ENCODE results near the gene RAB11FIP3.

RAB11FIP3 gene

DNA sequence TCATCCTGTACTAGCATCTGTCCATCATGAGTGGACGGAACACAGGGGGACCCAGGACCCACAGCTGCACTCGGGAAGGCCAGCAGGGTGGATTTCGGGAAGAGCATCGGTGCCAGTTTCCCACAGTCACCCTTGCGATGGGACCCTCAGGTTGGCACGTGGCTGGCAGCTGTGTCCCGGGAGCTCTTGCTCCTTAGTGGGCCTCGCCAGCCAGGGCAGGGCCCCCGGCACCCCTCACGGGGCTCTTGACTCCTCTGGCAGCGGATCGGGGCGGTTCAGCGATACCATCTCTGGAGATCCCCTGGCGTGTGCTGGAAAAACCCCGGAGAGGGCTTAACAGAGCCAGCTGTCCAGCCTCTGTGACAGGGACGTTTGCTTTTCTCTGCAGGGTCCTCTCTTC is 111.3 kb downstream of the RAB11FIP3 start:
- Histone ChIP-seq H3K4me2 (ENCODE audit: low read length) (no peak overlapping the region), H3K4me3 (ENCODE audit: low read length) (no peak overlapping the region), H3K9ac (ENCODE audit: low read depth, low read length) (no peak overlapping the region), H3K4me1 (ENCODE audit: control insufficient read depth, insufficient read depth, low read length) (peaks cover 58% of the 10 kb centered on the region), H3K27me3 (ENCODE audit: control insufficient read depth, insufficient read depth, low read length) (no peaks in the 10 kb centered on the region), H3K9me3 (replicated peaks; ENCODE audit: low read length) (no peaks in the 10 kb centered on the region), H3K36me3 (ENCODE audit: insufficient read depth, low read length) (peaks cover 21% of the 10 kb centered on the region)

DNA sequence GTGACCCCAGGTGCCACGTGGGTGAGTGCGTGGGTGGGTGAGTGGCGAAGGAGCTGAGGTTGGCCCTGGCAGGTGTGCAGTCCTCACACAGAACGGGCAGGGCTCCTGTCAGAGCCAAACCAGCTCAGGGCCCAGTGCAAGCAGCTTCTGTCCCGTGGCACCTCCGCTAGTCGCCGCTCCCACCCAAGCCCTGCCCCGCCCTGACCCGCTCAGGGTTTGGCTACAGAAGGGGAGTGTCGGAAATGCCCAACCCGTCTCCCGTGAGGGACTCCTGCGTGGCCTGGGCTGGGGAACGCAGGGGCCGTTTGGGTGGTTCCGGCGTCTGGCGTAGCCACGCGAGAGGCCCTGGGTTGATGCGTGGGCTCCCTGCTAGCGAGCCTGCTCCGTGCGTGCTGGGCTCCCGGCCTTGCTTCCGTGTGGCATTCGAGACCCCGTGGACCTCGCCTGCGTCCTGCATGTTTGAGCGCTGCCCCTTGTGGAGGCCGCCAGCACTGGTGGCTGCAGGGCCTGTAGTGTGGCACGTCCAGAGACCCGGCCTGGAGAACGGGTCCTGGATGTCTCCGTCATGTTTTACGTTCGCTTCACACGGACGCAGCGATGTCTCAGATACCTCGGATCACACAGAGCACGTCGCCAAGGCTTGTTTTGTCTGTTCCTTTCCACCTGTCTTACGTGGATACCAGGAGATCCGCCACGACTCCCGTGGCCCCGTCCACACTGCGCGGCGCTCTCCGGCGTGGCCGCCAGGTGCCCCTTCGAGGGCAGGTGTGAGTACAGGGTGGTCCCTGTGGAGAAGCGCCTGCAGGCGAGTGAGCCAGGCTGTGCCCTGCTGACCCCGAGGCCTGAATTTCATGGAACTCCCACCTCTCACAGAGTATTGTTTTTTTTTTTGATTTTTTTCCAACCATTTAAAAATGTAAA is 112.2 kb downstream of the RAB11FIP3 start:
- no peaks in the 10 kb centered on the region for H3K27me3 ChIP-seq (ENCODE audit: control insufficient read depth, insufficient read depth, low read length)
- H3K4me3 ChIP-seq (ENCODE audit: low read length), result no peak overlapping the region
- no peaks in the 10 kb centered on the region for H3K9me3 ChIP-seq (replicated peaks; ENCODE audit: low read length)
- H3K4me1 ChIP-seq (ENCODE audit: control insufficient read depth, insufficient read depth, low read length), result peaks cover 52% of the 10 kb centered on the region
- no peak overlapping the region for H3K4me2 ChIP-seq (ENCODE audit: low read length)
- no peak overlapping the region for H3K9ac ChIP-seq (ENCODE audit: low read depth, low read length)
- H3K36me3 ChIP-seq (ENCODE audit: insufficient read depth, low read length), result peaks cover 21% of the 10 kb centered on the region

DNA sequence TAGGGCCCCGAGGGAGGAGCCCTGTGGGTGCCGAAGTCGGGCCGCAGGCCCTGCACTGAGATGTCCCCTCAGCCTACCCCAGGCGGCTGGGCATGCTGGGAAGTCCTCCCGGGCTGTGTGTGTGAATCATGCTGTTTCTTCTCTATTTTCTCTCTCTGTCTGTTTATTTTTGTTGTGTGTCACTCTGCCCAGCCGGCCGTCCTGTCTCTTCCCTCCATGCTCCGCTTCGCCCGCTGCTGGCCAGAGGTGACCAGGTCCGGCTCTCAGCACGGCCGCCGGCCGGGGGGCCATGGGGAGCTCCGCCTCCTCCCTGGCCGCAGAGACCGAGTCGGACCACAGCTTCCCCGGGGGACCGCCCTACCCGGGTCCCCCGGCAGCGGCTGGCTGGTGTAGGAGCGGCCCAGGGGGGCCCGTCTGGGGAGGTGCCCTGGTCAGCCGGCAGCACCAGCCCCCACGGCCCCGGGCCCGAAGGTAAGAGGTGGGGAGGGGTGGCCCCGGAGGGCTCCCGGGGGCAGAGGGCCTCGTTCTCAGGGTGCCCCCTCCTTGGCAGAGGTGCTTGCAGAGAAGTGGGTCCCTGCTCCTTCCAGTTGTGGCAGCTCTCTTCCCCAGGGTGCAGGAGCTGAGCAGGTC is 114.6 kb downstream of the RAB11FIP3 start:
- H3K27me3 ChIP-seq (ENCODE audit: control insufficient read depth, insufficient read depth, low read length), result no peaks in the 10 kb centered on the region
- H3K4me3 ChIP-seq (ENCODE audit: low read length), result no peak overlapping the region
- H3K9ac ChIP-seq (ENCODE audit: low read depth, low read length), result peak overlapping the region; percentile 32
- peaks cover 21% of the 10 kb centered on the region for H3K36me3 ChIP-seq (ENCODE audit: insufficient read depth, low read length)
- no peaks in the 10 kb centered on the region for H3K9me3 ChIP-seq (replicated peaks; ENCODE audit: low read length)
- H3K4me1 ChIP-seq (ENCODE audit: control insufficient read depth, insufficient read depth, low read length), result peaks cover 33% of the 10 kb centered on the region
- peak overlapping the region; percentile 39 for H3K4me2 ChIP-seq (ENCODE audit: low read length)

DNA sequence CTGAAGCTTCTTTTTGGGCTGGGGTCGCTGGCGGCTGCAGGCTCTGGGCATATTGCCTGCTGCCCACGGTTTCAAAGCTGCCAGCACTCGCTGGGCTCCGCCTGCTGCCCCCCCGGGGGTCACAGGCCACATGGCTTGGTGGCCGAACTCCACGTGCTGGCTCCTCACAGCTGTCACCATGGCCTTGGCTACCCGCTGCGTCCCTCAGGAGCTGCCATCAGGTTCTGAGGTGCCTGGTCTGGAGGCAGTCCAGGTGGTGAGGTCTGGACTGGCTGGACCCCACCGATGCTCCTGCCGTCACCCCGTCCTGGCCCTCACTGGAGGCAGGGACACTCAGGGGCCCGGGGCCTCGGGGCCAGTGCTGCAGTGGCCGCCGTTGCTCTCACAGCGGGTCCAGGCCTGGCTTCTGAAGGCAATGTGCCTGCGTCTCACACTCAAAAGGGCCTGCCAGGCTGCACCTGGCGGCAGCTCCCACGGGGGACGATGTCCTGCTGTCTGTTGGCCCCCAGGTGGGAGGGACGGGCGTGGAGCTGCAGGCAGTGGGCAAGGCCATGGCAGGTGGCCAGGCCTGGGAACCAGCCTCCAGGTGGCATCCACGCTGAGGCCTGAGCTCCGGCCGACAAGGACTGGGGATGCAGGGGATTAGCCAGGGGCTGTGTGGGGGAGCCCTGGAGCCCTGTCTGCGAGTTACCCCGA is 115.3 kb downstream of the RAB11FIP3 start:
- H3K4me3 ChIP-seq (ENCODE audit: low read length), result no peak overlapping the region

DNA sequence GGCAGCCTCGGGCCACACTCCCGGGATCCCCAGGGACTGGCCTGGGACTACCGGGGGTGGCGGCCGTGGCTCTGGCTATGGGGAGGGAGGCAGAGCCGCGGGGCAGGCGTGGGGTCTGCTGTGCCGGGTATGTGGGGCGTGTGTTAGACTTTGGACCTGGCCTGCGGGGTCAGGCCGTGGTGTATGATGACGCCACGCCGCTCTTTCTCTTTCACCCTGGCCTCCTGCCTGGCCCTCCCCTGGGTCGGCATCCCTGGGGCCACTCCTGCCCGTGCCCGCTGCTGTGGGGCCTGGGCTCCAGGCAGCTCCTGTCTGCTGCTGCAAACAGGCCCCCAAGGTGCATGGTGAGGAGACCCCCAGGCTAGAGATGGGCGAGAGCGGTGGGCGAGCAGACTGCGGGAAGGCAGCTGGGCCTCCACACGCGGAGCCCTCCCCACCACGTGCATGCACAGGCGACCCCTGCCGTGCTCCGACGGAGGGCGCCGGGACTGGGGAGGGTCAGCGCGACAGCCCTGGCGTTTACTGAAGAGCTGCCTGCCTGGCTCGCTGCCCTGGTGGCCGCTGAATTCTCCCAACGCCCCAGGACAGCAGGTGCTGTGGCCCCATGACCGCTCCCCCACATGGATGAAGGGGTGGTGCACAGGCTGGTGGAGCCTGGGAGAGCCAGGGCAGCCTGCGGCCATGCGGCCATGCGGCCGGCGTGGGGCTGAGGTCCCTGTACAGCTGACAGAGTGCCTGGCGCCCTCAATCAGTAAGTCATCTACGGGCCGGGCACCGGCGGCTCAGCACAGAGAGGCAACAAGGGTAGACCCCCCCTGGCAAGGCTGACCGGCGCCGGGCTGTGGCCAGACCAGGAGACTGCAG is 118.1 kb downstream of the RAB11FIP3 start:
- Histone ChIP-seq H3K9me3 (replicated peaks; ENCODE audit: low read length) (no peaks in the 10 kb centered on the region), H3K4me3 (ENCODE audit: low read length) (no peak overlapping the region), H3K4me2 (ENCODE audit: low read length) (no peak overlapping the region), H3K36me3 (ENCODE audit: insufficient read depth, low read length) (peaks cover 6% of the 10 kb centered on the region), H3K4me1 (ENCODE audit: control insufficient read depth, insufficient read depth, low read length) (peaks cover 21% of the 10 kb centered on the region), H3K9ac (ENCODE audit: low read depth, low read length) (no peak overlapping the region), H3K27me3 (ENCODE audit: control insufficient read depth, insufficient read depth, low read length) (no peaks in the 10 kb centered on the region)

More for the DNA sequence above, 115.3 kb downstream of the RAB11FIP3 start:
- Histone ChIP-seq H3K36me3 (ENCODE audit: insufficient read depth, low read length) (peaks cover 21% of the 10 kb centered on the region), H3K9me3 (replicated peaks; ENCODE audit: low read length) (no peaks in the 10 kb centered on the region), H3K27me3 (ENCODE audit: control insufficient read depth, insufficient read depth, low read length) (no peaks in the 10 kb centered on the region), H3K9ac (ENCODE audit: low read depth, low read length) (no peak overlapping the region), H3K4me2 (ENCODE audit: low read length) (peak overlapping the region; percentile 28), H3K4me1 (ENCODE audit: control insufficient read depth, insufficient read depth, low read length) (peaks cover 25% of the 10 kb centered on the region)

DNA sequence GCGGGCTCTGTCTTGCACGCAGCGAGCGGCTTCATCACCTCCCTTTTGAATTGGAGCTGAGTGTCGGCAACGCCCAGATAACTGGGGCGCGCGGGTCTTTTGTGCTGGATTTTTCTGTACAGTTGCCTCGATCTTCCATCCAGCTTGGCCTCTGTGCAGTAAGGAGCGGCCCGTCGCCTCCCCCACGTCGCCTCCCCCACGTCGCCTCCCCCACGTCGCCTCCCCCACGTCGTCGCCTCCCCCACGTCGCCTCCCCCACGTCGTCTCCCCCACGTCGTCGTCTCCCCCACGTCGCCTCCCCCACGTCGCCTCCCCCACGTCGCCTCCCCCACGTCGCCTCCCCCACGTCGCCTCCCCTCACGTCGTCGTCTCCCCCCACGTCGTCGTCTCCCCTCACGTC is 119.1 kb downstream of the RAB11FIP3 start:
- Histone ChIP-seq H3K9me3 (replicated peaks; ENCODE audit: low read length) (no peaks in the 10 kb centered on the region), H3K4me1 (ENCODE audit: control insufficient read depth, insufficient read depth, low read length) (peaks cover 15% of the 10 kb centered on the region), H3K36me3 (ENCODE audit: insufficient read depth, low read length) (peaks cover 10% of the 10 kb centered on the region), H3K9ac (ENCODE audit: low read depth, low read length) (no peak overlapping the region), H3K27me3 (ENCODE audit: control insufficient read depth, insufficient read depth, low read length) (no peaks in the 10 kb centered on the region), H3K4me2 (ENCODE audit: low read length) (no peak overlapping the region), H3K4me3 (ENCODE audit: low read length) (no peak overlapping the region)

DNA sequence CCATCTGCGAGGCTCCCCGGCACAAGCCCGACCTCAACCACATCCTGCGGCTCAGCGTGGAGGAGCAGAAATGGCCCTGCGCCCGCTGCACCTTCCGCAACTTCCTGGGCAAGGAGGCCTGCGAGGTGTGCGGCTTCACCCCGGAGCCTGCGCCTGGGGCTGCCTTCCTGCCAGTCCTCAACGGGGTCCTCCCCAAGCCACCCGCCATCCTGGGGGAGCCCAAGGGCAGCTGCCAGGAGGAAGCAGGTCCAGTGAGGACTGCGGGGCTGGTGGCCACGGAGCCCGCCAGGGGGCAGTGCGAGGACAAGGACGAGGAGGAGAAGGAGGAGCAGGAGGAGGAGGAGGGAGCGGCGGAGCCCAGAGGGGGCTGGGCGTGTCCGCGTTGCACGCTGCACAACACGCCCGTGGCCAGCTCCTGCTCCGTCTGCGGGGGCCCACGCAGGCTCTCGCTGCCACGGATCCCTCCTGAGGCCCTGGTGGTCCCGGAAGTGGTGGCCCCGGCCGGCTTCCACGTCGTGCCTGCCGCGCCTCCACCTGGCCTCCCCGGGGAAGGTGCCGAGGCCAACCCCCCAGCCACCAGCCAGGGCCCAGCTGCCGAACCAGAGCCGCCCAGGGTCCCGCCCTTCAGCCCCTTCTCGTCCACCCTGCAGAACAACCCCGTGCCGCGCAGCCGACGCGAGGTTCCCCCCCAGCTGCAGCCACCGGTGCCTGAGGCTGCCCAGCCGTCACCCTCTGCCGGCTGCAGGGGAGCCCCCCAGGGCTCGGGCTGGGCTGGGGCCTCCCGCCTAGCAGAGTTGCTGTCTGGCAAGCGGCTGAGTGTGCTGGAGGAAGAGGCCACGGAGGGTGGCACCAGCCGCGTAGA is 121.7 kb downstream of the RAB11FIP3 start:
- Histone ChIP-seq H3K4me2 (ENCODE audit: low read length) (peak overlapping the region; percentile 31), H3K4me1 (ENCODE audit: control insufficient read depth, insufficient read depth, low read length) (no peaks in the 10 kb centered on the region), H3K9ac (ENCODE audit: low read depth, low read length) (no peak overlapping the region), H3K4me3 (ENCODE audit: low read length) (no peak overlapping the region), H3K27me3 (ENCODE audit: control insufficient read depth, insufficient read depth, low read length) (no peaks in the 10 kb centered on the region), H3K9me3 (replicated peaks; ENCODE audit: low read length) (no peaks in the 10 kb centered on the region), H3K36me3 (ENCODE audit: insufficient read depth, low read length) (peaks cover 27% of the 10 kb centered on the region)

DNA sequence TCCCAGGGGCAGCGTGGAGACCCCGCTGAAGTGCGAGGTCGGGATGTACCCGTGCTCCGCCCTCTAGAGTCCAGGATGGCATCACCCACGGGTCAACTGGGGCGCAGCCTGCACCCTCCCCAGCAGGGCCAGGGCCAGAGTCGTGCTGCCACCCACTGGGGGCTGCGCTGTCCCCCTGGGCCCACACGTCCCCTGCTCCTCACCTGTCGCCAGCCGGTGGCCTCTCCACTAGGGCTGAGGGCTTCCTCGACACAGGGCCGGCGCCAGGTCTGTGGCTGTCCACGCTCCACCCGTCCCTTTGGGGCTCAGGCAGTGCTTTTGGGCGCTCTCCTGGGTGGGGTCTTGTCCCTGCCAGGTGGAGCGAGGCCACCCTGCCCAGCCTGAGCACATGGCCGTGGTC is 123.1 kb downstream of the RAB11FIP3 start:
- Histone ChIP-seq H3K4me1 (ENCODE audit: control insufficient read depth, insufficient read depth, low read length) (no peaks in the 10 kb centered on the region), H3K4me2 (ENCODE audit: low read length) (no peak overlapping the region), H3K4me3 (ENCODE audit: low read length) (no peak overlapping the region), H3K36me3 (ENCODE audit: insufficient read depth, low read length) (peaks cover 29% of the 10 kb centered on the region), H3K27me3 (ENCODE audit: control insufficient read depth, insufficient read depth, low read length) (no peaks in the 10 kb centered on the region), H3K9ac (ENCODE audit: low read depth, low read length) (no peak overlapping the region), H3K9me3 (replicated peaks; ENCODE audit: low read length) (no peaks in the 10 kb centered on the region)

DNA sequence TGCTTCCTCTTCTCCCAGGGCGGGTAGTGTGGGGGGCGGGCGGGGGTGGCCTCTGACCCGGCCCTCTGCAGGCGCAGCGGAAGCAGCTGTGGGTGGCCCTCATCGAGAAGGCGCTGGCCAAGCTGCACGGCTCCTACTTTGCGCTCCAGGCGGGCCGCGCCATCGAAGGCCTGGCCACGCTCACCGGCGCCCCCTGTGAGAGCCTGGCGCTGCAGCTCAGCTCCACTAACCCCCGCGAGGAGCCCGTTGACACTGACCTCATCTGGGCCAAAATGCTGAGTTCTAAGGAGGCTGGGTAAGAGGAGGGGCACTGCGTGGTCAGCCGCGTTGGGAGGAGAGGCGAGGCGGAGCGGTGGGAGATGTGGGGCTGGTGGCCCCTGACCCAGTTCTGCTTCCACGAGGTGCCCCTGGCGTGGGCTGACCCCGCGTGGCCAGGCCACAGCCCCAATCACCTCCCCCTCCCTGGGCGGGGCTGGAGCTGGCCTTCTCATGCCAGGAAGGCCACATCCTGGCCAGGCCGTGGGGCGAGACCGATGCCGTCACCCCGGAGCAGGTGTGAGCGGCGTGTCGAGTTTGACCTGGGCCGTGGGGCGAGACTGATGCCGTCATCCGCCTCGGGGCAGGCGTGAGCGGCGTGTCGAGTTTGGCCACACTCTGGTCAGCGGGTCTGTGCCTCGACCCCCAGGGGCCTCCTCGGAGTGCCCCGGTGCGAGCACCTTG is 124.3 kb downstream of the RAB11FIP3 start:
- Histone ChIP-seq H3K36me3 (ENCODE audit: insufficient read depth, low read length) (peaks cover 29% of the 10 kb centered on the region), H3K4me1 (ENCODE audit: control insufficient read depth, insufficient read depth, low read length) (peaks cover 11% of the 10 kb centered on the region), H3K9me3 (replicated peaks; ENCODE audit: low read length) (no peaks in the 10 kb centered on the region), H3K4me2 (ENCODE audit: low read length) (no peak overlapping the region), H3K9ac (ENCODE audit: low read depth, low read length) (no peak overlapping the region), H3K4me3 (ENCODE audit: low read length) (no peak overlapping the region), H3K27me3 (ENCODE audit: control insufficient read depth, insufficient read depth, low read length) (no peaks in the 10 kb centered on the region)

DNA sequence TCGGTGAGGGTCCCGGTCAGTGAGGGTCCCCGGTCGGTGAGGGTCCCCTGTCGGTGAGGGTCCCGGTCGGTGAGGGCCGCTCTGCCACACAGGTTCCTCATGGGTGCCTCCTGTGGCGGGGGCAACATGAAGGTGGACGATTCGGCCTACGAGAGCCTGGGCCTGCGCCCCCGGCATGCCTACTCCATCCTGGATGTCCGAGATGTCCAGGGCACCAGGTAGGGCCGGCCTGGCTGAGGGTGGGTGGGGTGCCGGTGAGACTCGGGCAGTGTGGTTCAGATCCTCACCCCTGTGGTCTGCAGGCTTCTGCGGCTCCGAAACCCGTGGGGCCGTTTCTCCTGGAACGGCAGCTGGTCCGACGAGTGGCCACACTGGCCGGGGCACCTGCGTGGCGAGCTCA is 125.8 kb downstream of the RAB11FIP3 start:
- Histone ChIP-seq H3K9ac (ENCODE audit: low read depth, low read length) (no peak overlapping the region), H3K4me1 (ENCODE audit: control insufficient read depth, insufficient read depth, low read length) (peaks cover 25% of the 10 kb centered on the region), H3K27me3 (ENCODE audit: control insufficient read depth, insufficient read depth, low read length) (no peaks in the 10 kb centered on the region), H3K36me3 (ENCODE audit: insufficient read depth, low read length) (peaks cover 29% of the 10 kb centered on the region), H3K4me3 (ENCODE audit: low read length) (no peak overlapping the region), H3K4me2 (ENCODE audit: low read length) (no peak overlapping the region), H3K9me3 (replicated peaks; ENCODE audit: low read length) (no peaks in the 10 kb centered on the region)
